Activated CD4-positive, alpha-beta T cell treated with anti-CD3 and anti-CD28 coated beads, Interleukin-2, amount 50 U/mL, for 24 hours (primary cell): ENCODE measurements around the gene FRMPD4.
A peak's percentile ranks its signal among the peaks of the same experiment; 100 is the strongest.

ENCODE experiments used
- DNase-seq, 2 donors: peaks; one replicate each; pipeline ENCODE4 v3.0.0-alpha.2; 2020; ENCODE audit warnings: low read depth in 1 of 2, low spot score in 1 of 2

Gene FRMPD4

DNA sequence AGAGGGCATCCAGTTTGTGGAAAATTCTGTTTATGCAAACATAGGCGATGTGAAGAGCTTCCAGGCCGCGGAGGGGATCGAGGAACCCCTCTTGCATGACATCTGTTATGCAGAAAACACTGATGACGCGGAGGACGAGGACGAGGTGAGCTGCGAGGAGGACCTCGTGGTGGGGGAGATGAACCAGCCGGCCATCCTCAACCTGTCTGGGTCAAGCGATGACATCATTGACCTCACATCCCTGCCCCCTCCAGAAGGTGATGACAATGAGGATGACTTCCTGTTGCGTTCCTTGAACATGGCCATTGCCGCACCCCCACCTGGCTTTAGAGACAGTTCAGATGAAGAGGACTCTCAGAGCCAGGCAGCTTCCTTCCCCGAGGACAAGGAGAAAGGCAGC, 578.3 kb downstream of the FRMPD4 start:
- DNase-seq: no peak

DNA sequence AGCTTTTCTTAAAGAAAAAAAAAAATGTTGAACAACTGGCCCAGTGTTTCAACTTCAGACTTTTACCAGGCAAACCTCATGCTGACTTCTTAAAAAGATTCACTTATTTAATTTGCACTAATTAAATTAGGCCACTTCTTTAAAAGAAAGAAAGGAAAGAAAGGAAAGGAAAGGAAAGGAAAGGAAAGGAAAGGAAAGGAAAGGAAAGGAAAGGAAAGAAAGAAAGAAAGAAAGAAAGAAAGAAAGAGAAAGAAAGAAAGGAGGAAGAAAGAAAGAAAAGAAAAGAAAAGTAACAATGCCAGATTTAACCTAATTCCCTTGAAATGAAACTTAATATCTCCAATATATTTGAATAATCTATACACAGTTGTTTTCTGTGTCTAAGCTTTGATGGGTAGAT, 581.6 kb downstream of the FRMPD4 start:
- no peak for DNase-seq

DNA sequence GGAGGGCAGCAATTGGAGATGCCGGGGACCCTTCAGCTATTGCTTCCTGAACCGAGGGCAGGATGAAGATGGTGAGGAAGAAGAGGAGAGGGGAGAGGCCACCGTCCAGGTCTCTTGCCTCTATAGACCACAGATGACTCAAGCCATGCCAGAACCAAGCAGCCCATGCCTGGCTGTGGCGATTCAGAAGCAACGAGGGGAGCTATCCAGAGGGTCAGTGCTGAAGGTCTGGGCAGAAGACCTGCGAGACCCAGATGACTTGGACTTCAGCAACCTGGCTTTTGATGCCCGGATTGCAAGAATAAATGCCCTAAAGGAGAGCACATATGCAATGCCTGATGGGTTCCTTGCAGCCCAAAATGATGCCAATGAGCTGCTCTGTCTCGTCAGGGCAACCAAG, 582.8 kb downstream of the FRMPD4 start:
- no peak for DNase-seq

DNA sequence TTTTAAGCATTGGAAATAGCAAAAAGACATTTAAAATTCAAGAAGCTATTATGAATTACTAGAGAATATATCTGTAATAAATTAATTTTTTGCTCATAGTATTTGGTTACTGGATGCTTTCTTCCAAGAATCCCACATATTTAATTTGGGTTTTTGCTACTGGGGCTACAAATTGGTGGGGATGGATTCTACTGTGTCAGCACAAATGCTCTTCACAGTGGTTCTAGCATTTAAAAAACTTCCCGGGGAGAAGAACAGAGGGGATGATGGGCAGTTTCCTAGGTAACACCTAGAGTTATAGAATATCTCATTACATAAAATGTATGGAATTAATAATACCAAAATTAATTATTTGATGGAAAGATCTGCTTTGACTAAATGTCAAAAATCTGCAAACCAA, 584.0 kb downstream of the FRMPD4 start:
- no peak for DNase-seq

DNA sequence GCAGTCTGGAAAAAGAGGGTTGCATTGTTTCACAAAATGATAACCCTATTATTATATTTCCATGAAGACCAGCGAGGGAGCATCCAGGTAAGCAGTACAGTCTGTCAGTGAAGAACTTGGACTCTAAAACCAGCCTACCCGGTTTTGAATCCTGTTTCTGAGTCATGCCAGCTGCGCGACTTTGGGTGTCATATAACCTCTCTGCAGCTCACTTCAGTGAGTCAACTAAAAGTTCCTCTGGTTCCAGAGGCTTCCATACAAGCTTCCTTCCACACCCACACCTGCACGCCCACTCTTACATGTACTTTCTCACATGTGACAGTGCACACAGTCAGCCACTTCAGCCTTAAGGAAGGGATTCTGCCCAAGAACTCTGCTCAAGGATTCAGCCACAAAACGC, 603.1 kb downstream of the FRMPD4 start:
- DNase-seq: no peak

DNA sequence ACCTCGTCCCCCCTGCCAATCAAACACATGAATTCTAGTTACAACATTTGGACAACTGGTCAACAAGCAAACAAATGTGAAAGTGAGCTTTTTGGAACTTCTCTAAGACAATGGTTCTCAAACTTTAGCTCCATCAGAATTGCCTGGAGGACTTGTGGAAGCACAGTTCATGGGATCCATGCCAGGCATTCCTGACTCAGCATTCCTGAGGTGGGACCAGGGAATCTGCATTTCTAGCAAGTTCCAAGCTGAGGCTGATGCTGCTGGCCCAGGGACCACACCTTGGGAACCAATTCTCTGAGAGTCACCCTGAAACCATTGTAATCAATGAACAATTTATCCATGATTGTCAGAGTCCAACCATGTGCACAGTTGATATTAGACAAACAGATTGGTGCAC, 609.2 kb downstream of the FRMPD4 start:
- no peak for DNase-seq

DNA sequence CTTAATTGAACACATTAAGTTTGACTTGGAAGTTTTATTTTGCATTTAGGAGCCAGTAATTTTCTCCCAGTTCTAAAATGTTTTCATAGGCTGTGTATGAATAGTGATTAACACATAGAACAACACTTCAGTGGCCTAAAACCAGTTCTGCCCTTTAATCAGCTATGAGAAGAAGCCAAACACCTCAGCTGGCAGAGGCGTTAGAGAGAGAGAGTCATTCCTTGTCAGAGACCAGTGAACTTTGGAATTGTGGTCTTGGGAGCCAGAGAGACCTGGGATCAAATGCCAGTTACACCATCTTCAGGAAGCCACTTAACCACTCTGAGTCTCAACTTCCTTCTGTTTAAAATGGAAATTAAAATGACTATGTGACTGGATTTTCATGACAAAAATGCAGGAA, 613.6 kb downstream of the FRMPD4 start:
- DNase-seq: no peak

DNA sequence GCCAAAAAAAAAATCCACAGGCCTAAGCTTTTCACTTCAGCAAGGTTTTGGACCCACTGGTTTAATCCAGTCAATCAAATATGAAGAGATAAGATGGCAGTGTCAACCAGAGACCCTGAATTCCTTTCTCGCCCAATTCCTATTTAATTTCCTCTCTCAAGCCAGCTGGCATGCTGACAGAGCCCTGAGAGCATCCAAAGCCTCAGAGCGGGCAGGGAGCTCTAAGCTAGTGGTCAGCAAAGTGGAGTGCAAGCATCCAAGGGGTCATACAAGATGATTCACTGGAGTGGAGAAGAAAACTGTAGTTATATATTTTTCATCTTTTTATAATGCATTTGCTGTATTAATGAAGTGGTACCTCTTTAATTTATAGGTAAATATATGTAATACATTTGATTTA, 615.1 kb downstream of the FRMPD4 start:
- DNase-seq: no peak

DNA sequence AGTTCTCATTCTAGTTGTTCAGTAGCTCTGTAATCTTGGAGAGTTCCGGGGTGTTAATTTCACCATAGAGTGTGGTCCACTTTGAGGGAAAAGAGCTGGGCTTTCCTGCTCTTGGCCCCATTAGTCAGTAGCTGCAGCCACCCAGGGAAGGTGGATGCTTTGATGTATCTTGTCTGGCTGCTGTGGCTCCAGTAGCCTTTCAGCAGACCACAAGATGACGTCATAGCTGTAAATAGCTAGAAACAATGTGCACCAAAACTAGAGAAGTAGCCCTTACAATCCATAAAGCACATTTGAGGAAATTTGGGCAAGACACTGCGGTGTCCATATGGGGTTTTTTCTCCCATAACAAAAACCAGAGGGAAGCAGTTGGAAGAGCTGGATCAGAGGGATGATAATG, 620.0 kb downstream of the FRMPD4 start:
- DNase-seq: no peak

DNA sequence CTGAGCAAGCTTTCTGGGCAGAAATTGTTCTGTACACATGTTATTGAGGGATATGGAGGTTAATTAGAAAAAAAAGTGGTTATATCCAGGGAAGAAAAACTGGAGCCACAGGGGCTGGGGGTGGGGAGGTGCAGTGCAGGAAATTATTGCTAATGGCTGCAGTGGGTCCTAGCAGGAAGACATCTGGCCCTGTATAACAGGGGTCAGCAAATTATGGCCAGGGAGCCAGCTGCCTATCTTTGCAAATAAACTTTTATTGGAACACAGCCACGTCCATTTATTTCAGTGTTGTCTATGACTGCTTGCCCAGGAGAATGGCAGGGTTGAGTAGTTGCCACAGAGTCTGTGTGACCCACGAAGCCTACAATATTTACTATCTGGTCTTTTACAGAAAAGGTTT, 629.6 kb downstream of the FRMPD4 start:
- no peak for DNase-seq

DNA sequence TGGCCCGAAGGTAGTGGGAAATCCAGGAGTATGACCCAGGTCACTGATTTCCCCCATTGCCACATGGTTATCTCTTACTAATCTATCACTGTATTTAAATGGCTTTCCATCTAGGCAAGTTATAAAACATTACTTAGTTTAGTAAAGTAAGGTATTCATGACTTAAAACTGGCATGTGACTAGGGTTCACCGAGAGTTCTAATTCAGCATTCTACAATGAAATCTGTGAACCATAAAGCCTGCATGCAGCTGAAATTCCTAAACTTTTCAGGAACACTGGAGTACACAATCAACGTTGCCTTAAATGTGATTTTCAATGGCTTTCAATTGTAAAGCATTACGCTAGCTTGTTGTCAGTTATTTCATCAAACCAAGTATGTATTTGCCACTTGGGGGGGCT, 630.2 kb downstream of the FRMPD4 start:
- DNase-seq: no peak

DNA sequence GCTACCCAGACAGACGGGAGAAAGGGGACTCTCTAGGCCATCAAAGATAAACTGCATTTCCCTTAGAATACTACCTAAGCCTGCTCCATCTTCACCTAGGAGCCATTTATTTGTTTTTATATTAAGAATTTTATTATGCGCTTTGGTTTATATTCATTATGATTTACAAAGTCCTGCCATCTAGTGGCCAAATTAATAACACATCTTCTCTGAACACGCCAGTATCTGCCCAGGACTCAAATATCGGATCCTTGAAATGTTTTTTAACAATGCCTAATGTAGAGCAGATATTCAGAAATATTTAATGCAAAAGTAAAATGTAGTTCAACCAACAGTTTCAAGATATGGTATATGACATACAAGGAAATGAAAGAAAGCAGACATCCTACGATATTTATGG, 632.2 kb downstream of the FRMPD4 start:
- no peak for DNase-seq

DNA sequence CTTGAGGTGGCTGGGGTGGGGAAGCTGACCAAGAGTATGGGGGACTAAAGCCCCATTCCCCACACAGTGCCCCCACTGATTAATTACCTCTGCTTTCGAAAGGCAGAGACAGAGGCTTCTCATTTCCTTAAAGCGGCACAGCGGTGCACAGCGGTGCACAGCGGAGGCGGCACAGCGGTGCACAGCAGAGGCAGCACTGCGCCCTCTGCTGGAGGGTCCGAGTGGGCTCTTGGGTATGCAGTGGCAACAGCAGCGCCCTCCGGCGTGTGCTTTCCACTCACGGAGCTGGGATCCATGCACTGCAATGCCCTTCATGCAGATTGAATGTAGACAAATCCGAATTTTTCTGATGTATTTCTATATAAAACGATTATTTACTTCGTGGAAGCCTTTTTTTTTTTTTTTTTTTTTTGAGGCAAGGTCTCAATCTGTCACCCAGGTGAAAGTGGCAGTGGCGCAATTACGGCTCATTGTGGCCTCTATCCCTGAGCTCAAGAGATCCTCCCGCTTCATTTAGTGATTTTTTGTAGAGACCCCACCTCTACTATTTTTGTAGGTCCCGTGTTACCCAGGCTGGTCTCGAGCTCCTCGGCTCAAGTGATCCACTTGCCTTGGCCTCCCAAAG, 633.3 kb downstream of the FRMPD4 start:
- peak; percentile 21 to 42 for DNase-seq
